ENCODE data around the gene BAIAP2L2. TPM values are rescaled to one million over a fixed set of nuclear protein-coding genes. Genes with fewer than 3 reads are reported as not detected.
"Not testable (repeated sequence)": the region's sequence is repeated elsewhere in the genome, so short reads cannot be mapped to it uniquely, and the experiment has no call there.

The BAIAP2L2 gene
- total RNA-seq, 1 donor from 2014 or later: 0.24 TPM

- peak; percentile 13 for DNase-seq
- intact Hi-C loops (cut with DNase I): no loop called here
- no peak for ATAC-seq (ENCODE audit: poor library complexity)
These were observed 24.3 kb downstream of the BAIAP2L2 start for GRCh38 chr22:38086001-38086845.

- no peak for ATAC-seq (ENCODE audit: poor library complexity)
- intact Hi-C loops (cut with DNase I): no loop called here
These were observed 25.0 kb downstream of the BAIAP2L2 start for GRCh38 chr22:38085501-38085900.

GRCh38 chr22:38085056-38085455, 25.4 kb downstream of the BAIAP2L2 start:
- intact Hi-C loops (cut with DNase I): no loop called here
- ATAC-seq (ENCODE audit: poor library complexity) (no peak), DNase-seq (peak; percentile 24)

More at GRCh38 chr22:38085501-38085900, 25.0 kb downstream of the BAIAP2L2 start:
- no peak for DNase-seq

GRCh38 chr22:38083931-38084631, 26.4 kb downstream of the BAIAP2L2 start, which contains the start of gene SLC16A8:
SLC16A8 (minus strand) TSS chr22:38084184; CDS start chr22:38082873, 1,311 bp downstream.
- ATAC-seq (ENCODE audit: poor library complexity) (no peak), DNase-seq (peak; percentile 34)
- intact Hi-C loops (cut with DNase I): no loop called here

GRCh38 chr22:38082986-38083710, 27.3 kb downstream of the BAIAP2L2 start:
- ATAC-seq (ENCODE audit: poor library complexity): no peak
- peak; percentile 24 for DNase-seq
- intact Hi-C loops (cut with DNase I): no loop called here

- peak; percentile 43 for DNase-seq
- intact Hi-C loops (cut with DNase I): no loop called here
- ATAC-seq (ENCODE audit: poor library complexity): no peak
These were observed 28.3 kb downstream of the BAIAP2L2 start for GRCh38 chr22:38081941-38082828.

GRCh38 chr22:38081636-38081940, 28.9 kb downstream of the BAIAP2L2 start:
- DNase-seq: no peak
- intact Hi-C loops (cut with DNase I): no loop called here
- ATAC-seq (ENCODE audit: poor library complexity): no peak

GRCh38 chr22:38080850-38081635, 29.4 kb downstream of the BAIAP2L2 start:
- peak; percentile 62 for DNase-seq
- intact Hi-C loops (cut with DNase I): no loop called here
- ATAC-seq (ENCODE audit: poor library complexity): peak; percentile 70

- intact Hi-C loops (cut with DNase I): no loop called here
- DNase-seq (no peak), ATAC-seq (ENCODE audit: poor library complexity) (no peak)
These were observed 30.0 kb downstream of the BAIAP2L2 start for GRCh38 chr22:38080474-38080849.

- ATAC-seq (ENCODE audit: poor library complexity) (no peak), DNase-seq (no peak)
- intact Hi-C loops (cut with DNase I): no loop called here
These were observed 30.7 kb downstream of the BAIAP2L2 start for GRCh38 chr22:38079804-38080203.

GRCh38 chr22:38079208-38079607, 31.3 kb downstream of the BAIAP2L2 start:
- ATAC-seq (ENCODE audit: poor library complexity); intact Hi-C loops (cut with DNase I); DNase-seq: not testable (repeated sequence)

GRCh38 chr22:38078046-38078840, 32.2 kb downstream of the BAIAP2L2 start:
- intact Hi-C loops (cut with DNase I): no loop called here
- DNase-seq: peak; percentile 37
- no peak for ATAC-seq (ENCODE audit: poor library complexity)

GRCh38 chr22:38077595-38077994, 32.9 kb downstream of the BAIAP2L2 start:
- no peak for ATAC-seq (ENCODE audit: poor library complexity)
- intact Hi-C loops (cut with DNase I): no loop called here
- peak; percentile 33 for DNase-seq

GRCh38 chr22:38077096-38077495, 33.4 kb downstream of the BAIAP2L2 start:
- intact Hi-C loops (cut with DNase I): no loop called here
- no peak for ATAC-seq (ENCODE audit: poor library complexity)
- DNase-seq: peak; percentile 30

- DNase-seq: peak; percentile 17
- intact Hi-C loops (cut with DNase I): no loop called here
These were observed 34.5 kb downstream of the BAIAP2L2 start for GRCh38 chr22:38075961-38076360.

GRCh38 chr22:38075105-38075825, 35.2 kb downstream of the BAIAP2L2 start:
- intact Hi-C loops (cut with DNase I): no loop called here
- DNase-seq: peak; percentile 30
- ATAC-seq (ENCODE audit: poor library complexity): no peak

More at GRCh38 chr22:38075961-38076360, 34.5 kb downstream of the BAIAP2L2 start:
- no peak for ATAC-seq (ENCODE audit: poor library complexity)

Data from Right ventricle myocardium superior (tissue), 1 donor.